NCI-H460 (cell line): Measurements from ENCODE around the gene ITGB2. TPM values are rescaled to one million over a fixed set of nuclear protein-coding genes. Genes with fewer than 3 reads are reported as not detected.

Experiments used
- total RNA-seq: library from RNA; depleted of rRNA; stranded (reverse); fragments of >200 nt; shearing (Covaris generic); gene quantifications from 2 replicates; pipeline ENCODE4 v1.2.3, GENCODE V29; 2014; rRNA removed

Gene ITGB2
- total RNA-seq, 1 experiment from 2014 or later: 0.92 TPM

Other genes with a start within 250 kb of the ITGB2 start
- not detected in 2 replicates for gene KRTAP12-1, start 238.7 kb downstream of the ITGB2 start, total RNA-seq
- not detected in 2 replicates for gene KRTAP10-12, start 223.7 kb downstream of the ITGB2 start, total RNA-seq
- 0.02 TPM in 1 of 2 replicates, not detected in the other for gene TSPEAR, start 209.3 kb downstream of the ITGB2 start, total RNA-seq
- gene UBE2G2, start 119.1 kb downstream of the ITGB2 start, total RNA-seq: 66.5 and 76.3 TPM in 2 replicates
- gene SUMO3, start 102.8 kb downstream of the ITGB2 start, total RNA-seq: 50.5 and 52.1 TPM in 2 replicates
- gene PTTG1IP, start 47.2 kb downstream of the ITGB2 start, total RNA-seq: 139 and 145 TPM in 2 replicates
- 37.3 and 41.4 TPM in 2 replicates for gene SLX9, start 19.1 kb upstream of the ITGB2 start, total RNA-seq
- gene ADARB1, start 153.7 kb upstream of the ITGB2 start, total RNA-seq: 33.6 and 36.6 TPM in 2 replicates